ENCODE results near the gene MS4A15. TPM values are rescaled to one million over a fixed set of nuclear protein-coding genes. Genes with fewer than 3 reads are reported as not detected.

MS4A15 gene
- total and polyA plus RNA-seq, 2 donors (not counting 1 experiment from before 2014, with no cell fraction given), result not detected

GRCh38 chr11:60809691-60810090, 53.0 kb downstream of the MS4A15 start:
- ChIA-PET CTCF (no interaction called here), POLR2A (no interaction called here)
- H3K4me1 ChIP-seq (ENCODE audit: control insufficient read depth in 2 of 2, insufficient read depth in 2 of 2, low read length in 2 of 2), result no peaks in the 10 kb centered on the region
- no peaks in the 10 kb centered on the region for H4K20me1 ChIP-seq (ENCODE audit: control insufficient read depth, insufficient read depth, low read length, poor library complexity, severe bottlenecking)
- no peak overlapping the region for H3K27ac ChIP-seq (ENCODE audit: low read length in 2 of 2)
- DNase-seq (no peak), ATAC-seq (ENCODE audit: low read depth) (no peak)
- no peak for TF ChIP-seq EZH2 (IDR thresholded peaks at IDR 0.05; ENCODE audit: borderline replicate concordance, insufficient read depth, low read depth, low read length, poor library complexity, severe bottlenecking)
- TF ChIP-seq, protein P1, sequence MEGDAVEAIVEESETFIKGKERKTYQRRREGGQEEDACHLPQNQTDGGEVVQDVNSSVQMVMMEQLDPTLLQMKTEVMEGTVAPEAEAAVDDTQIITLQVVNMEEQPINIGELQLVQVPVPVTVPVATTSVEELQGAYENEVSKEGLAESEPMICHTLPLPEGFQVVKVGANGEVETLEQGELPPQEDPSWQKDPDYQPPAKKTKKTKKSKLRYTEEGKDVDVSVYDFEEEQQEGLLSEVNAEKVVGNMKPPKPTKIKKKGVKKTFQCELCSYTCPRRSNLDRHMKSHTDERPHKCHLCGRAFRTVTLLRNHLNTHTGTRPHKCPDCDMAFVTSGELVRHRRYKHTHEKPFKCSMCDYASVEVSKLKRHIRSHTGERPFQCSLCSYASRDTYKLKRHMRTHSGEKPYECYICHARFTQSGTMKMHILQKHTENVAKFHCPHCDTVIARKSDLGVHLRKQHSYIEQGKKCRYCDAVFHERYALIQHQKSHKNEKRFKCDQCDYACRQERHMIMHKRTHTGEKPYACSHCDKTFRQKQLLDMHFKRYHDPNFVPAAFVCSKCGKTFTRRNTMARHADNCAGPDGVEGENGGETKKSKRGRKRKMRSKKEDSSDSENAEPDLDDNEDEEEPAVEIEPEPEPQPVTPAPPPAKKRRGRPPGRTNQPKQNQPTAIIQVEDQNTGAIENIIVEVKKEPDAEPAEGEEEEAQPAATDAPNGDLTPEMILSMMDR (IDR thresholded peaks at IDR 0.05), result no peak
- Mint-ChIP-seq H3K4me1 (no peaks in the 10 kb centered on the region), H3K27ac (no peak overlapping the region), H3K9me3 (ENCODE audit: insufficient read depth) (no peaks in the 10 kb centered on the region), H3K27me3 (peaks cover 39% of the 10 kb centered on the region), H3K4me3 (no peak overlapping the region)
- H3K27me3 ChIP-seq (replicated peaks in 1 of 4; ENCODE audit: control extremely low read depth in 1 of 4, control insufficient read depth in 3 of 4, insufficient read depth in 4 of 4, low read length in 3 of 4), result no peaks in the 10 kb centered on the region
- no peak overlapping the region for H2AFZ ChIP-seq (ENCODE audit: insufficient read depth, low read depth, low read length, poor library complexity, severe bottlenecking)
- H3K9me3 ChIP-seq (ENCODE audit: control extremely low read depth in 1 of 3, control insufficient read depth in 2 of 3, insufficient read depth in 1 of 3, low read length in 2 of 3), result no peaks in the 10 kb centered on the region
- intact Hi-C loops (cut with micrococcal nuclease), result no loop called here
- no peaks in the 10 kb centered on the region for H3K36me3 ChIP-seq (replicated peaks in 1 of 2; ENCODE audit: control extremely low read depth in 1 of 2, control insufficient read depth in 1 of 2, extremely low read depth in 1 of 2, insufficient read depth in 2 of 2, low read length in 1 of 2)
- H3K4me3 ChIP-seq (ENCODE audit: control extremely low read depth in 1 of 5, extremely low read depth in 1 of 5, insufficient read depth in 1 of 5, low read depth in 2 of 5, low read length in 4 of 5), result no peak overlapping the region
- WGBS (ENCODE audit: insufficient coverage), result 96% methylated on average over 9 of the region's 11 CpGs
- no peak overlapping the region for H3K9ac ChIP-seq (ENCODE audit: low read length)
- no peak overlapping the region for H3K4me2 ChIP-seq (replicated peaks; ENCODE audit: low read depth, low read length, poor library complexity, severe bottlenecking)
- no peaks in the 10 kb centered on the region for H3K79me2 ChIP-seq (ENCODE audit: control insufficient read depth, insufficient read depth, low read length)

- Histone ChIP-seq H3K4me2 (replicated peaks; ENCODE audit: low read depth, low read length, poor library complexity, severe bottlenecking) (no peak overlapping the region), H3K4me3 (ENCODE audit: control extremely low read depth in 1 of 5, extremely low read depth in 1 of 5, insufficient read depth in 1 of 5, low read depth in 2 of 5, low read length in 4 of 5) (no peak overlapping the region), H4K20me1 (ENCODE audit: control insufficient read depth, insufficient read depth, low read length, poor library complexity, severe bottlenecking) (no peaks in the 10 kb centered on the region), H3K27me3 (replicated peaks in 1 of 4; ENCODE audit: control extremely low read depth in 1 of 4, control insufficient read depth in 3 of 4, insufficient read depth in 4 of 4, low read length in 3 of 4) (no peaks in the 10 kb centered on the region), H3K79me2 (ENCODE audit: control insufficient read depth, insufficient read depth, low read length) (no peaks in the 10 kb centered on the region), H3K9me3 (ENCODE audit: control extremely low read depth in 1 of 3, control insufficient read depth in 2 of 3, insufficient read depth in 1 of 3, low read length in 2 of 3) (no peaks in the 10 kb centered on the region), H2AFZ (ENCODE audit: insufficient read depth, low read depth, low read length, poor library complexity, severe bottlenecking) (no peak overlapping the region), H3K27ac (ENCODE audit: low read length in 2 of 2) (no peak overlapping the region), H3K9ac (ENCODE audit: low read length) (no peak overlapping the region), H3K4me1 (ENCODE audit: control insufficient read depth in 2 of 2, insufficient read depth in 2 of 2, low read length in 2 of 2) (no peaks in the 10 kb centered on the region), H3K36me3 (replicated peaks in 1 of 2; ENCODE audit: control extremely low read depth in 1 of 2, control insufficient read depth in 1 of 2, extremely low read depth in 1 of 2, insufficient read depth in 2 of 2, low read length in 1 of 2) (no peaks in the 10 kb centered on the region)
- TF ChIP-seq, protein P1 (IDR thresholded peaks at IDR 0.05), result no peak
- TF ChIP-seq EZH2 (IDR thresholded peaks at IDR 0.05; ENCODE audit: borderline replicate concordance, insufficient read depth, low read depth, low read length, poor library complexity, severe bottlenecking), result no peak
- H3K27ac Mint-ChIP-seq, result no peak overlapping the region
- peaks cover 39% of the 10 kb centered on the region for H3K27me3 Mint-ChIP-seq
- no peak overlapping the region for H3K4me3 Mint-ChIP-seq
- ChIA-PET CTCF (no interaction called here), POLR2A (no interaction called here)
- ATAC-seq (ENCODE audit: low read depth) (no peak), DNase-seq (no peak)
- WGBS (ENCODE audit: insufficient coverage), result 96% methylated on average over 4 of the region's 4 CpGs
- H3K4me1 Mint-ChIP-seq, result no peaks in the 10 kb centered on the region
- H3K9me3 Mint-ChIP-seq (ENCODE audit: insufficient read depth), result no peaks in the 10 kb centered on the region
- intact Hi-C loops (cut with micrococcal nuclease), result no loop called here
These were observed 53.5 kb downstream of the MS4A15 start for GRCh38 chr11:60810151-60810550.

Measured in B cell (primary cell).